SK-N-SH treated with all-trans-retinoic acid at 6 μM for 48 hours (cell line): ENCODE measurements around the gene RRP15.

Experiments
- ATAC-seq: fragments of 200-7000 bp; cut with Tn5 transposase; 3 replicates; pipeline ENCODE4 v1.9.1; 2020; ENCODE audit warnings: mild to moderate bottlenecking, moderate library complexity
- ARNTL ChIP-seq: fragments of 450-650 bp; formaldehyde crosslinking; IDR thresholded peaks from 2 replicates; pipeline ENCODE4 v1.5.0; 2020; ENCODE audit warnings: low read depth, mild to moderate bottlenecking, moderate library complexity, borderline replicate concordance
- BACH2 ChIP-seq: fragments of 250-450 bp; sonication (Bioruptor Pico); IDR thresholded peaks from 2 replicates; pipeline ENCODE4 v1.9.0; 2021; ENCODE audit warnings: mild to moderate bottlenecking, borderline replicate concordance
- CSDC2 ChIP-seq: fragments of 250-450 bp; sonication (Bioruptor Pico); IDR thresholded peaks from 2 replicates; pipeline ENCODE4 v1.5.0; 2020; ENCODE audit warnings: mild to moderate bottlenecking, moderate library complexity
- GLIS3 ChIP-seq: fragments of 250-450 bp; sonication (Bioruptor Pico); IDR thresholded peaks from 2 replicates; pipeline ENCODE4 v1.5.0; 2020; ENCODE audit warnings: mild to moderate bottlenecking, moderate library complexity
- OSR1 ChIP-seq: fragments of 250-450 bp; sonication (Bioruptor Pico); IDR thresholded peaks from 2 replicates; pipeline ENCODE4 v1.8.0; 2022; ENCODE audit warnings: moderate library complexity, mild to moderate bottlenecking, inconsistent platforms
- PPARA ChIP-seq: fragments of 250-450 bp; sonication (Bioruptor Pico); IDR thresholded peaks from 2 replicates; pipeline ENCODE4 v1.5.0; 2020; ENCODE audit warnings: mild to moderate bottlenecking, borderline replicate concordance
- RARB ChIP-seq: fragments of 250-450 bp; sonication (Bioruptor Pico); IDR thresholded peaks from 2 replicates; pipeline ENCODE4 v1.8.0; 2021; ENCODE audit warnings: mild to moderate bottlenecking, moderate library complexity
- SNAI2 ChIP-seq: fragments of 250-450 bp; sonication (Bioruptor Pico); IDR thresholded peaks from 2 replicates; pipeline ENCODE4 v1.5.0; 2020; ENCODE audit warnings: mild to moderate bottlenecking, moderate library complexity
- TCF4 ChIP-seq: fragments of 250-450 bp; sonication (Bioruptor Pico); IDR thresholded peaks from 2 replicates; pipeline ENCODE4 v1.8.0; 2021; ENCODE audit warnings: mild to moderate bottlenecking, moderate library complexity, borderline replicate concordance
- TOX ChIP-seq: fragments of 250-450 bp; sonication (Bioruptor Pico); IDR thresholded peaks from 2 replicates; pipeline ENCODE4 v1.8.0; 2021; ENCODE audit warnings: mild to moderate bottlenecking, moderate library complexity, borderline replicate concordance
- ZC3H10 ChIP-seq: fragments of 250-450 bp; sonication (Bioruptor Pico); IDR thresholded peaks from 2 replicates; pipeline ENCODE4 v1.5.1; 2021; ENCODE audit warnings: mild to moderate bottlenecking, moderate library complexity
- ZNF70 ChIP-seq: fragments of 450-650 bp; formaldehyde crosslinking; IDR thresholded peaks from 2 replicates; pipeline ENCODE4 v1.5.0; 2020; ENCODE audit warnings: mild to moderate bottlenecking, moderate library complexity
- ZNF8 ChIP-seq: fragments of 450-650 bp; formaldehyde crosslinking; IDR thresholded peaks from 2 replicates; pipeline ENCODE4 v1.5.0; 2020; ENCODE audit warnings: mild to moderate bottlenecking, moderate library complexity
- TF ChIP-seq, protein P1 (sequence below): fragments of 250-450 bp; sonication (Bioruptor Pico); IDR thresholded peaks from 2 replicates; pipeline ENCODE4 v1.8.0; 2020; ENCODE audit warnings: mild to moderate bottlenecking, moderate library complexity, borderline replicate concordance
- TF ChIP-seq, protein P2 (sequence below): fragments of 250-450 bp; sonication (Bioruptor Pico); IDR thresholded peaks from 2 replicates; pipeline ENCODE4 v1.5.1; 2020; ENCODE audit warnings: low read depth, mild to moderate bottlenecking, moderate library complexity
- TF ChIP-seq, protein P3 (sequence below): fragments of 250-450 bp; sonication (Bioruptor Pico); IDR thresholded peaks from 2 replicates; pipeline ENCODE4 v1.8.0; 2021; ENCODE audit warnings: low read depth, mild to moderate bottlenecking, moderate library complexity, borderline replicate concordance

The RRP15 gene

DNA sequence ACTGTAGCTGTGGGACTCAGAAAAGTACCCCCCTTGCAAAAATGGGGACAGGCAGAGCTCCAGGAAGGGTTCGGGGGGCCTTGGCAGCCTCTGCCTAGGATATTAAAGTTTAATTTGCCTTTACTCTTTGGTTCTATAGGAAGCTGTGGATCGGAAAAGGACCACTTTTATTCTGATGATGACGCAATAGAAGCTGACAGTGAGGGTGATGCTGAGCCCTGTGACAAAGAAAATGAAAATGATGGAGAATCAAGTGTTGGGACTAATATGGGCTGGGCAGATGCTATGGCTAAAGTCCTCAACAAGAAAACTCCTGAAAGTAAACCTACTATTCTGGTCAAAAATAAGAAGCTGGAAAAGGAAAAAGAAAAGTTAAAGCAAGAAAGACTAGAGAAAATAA lies 17.1 kb downstream of the RRP15 start:
- no peak for ATAC-seq
- no peak for TF ChIP-seq OSR1 (CRISPR knock-in tag)
- no peak for TF ChIP-seq TCF4
- TF ChIP-seq, protein P1, sequence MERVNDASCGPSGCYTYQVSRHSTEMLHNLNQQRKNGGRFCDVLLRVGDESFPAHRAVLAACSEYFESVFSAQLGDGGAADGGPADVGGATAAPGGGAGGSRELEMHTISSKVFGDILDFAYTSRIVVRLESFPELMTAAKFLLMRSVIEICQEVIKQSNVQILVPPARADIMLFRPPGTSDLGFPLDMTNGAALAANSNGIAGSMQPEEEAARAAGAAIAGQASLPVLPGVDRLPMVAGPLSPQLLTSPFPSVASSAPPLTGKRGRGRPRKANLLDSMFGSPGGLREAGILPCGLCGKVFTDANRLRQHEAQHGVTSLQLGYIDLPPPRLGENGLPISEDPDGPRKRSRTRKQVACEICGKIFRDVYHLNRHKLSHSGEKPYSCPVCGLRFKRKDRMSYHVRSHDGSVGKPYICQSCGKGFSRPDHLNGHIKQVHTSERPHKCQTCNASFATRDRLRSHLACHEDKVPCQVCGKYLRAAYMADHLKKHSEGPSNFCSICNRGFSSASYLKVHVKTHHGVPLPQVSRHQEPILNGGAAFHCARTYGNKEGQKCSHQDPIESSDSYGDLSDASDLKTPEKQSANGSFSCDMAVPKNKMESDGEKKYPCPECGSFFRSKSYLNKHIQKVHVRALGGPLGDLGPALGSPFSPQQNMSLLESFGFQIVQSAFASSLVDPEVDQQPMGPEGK (CRISPR knock-in tag) = no peak
- no peak for TF ChIP-seq PPARA (CRISPR knock-in tag)
- no peak for TF ChIP-seq SNAI2
- no peak for TF ChIP-seq ARNTL (CRISPR knock-in tag)
- TF ChIP-seq CSDC2 (CRISPR knock-in tag) = no peak

DNA sequence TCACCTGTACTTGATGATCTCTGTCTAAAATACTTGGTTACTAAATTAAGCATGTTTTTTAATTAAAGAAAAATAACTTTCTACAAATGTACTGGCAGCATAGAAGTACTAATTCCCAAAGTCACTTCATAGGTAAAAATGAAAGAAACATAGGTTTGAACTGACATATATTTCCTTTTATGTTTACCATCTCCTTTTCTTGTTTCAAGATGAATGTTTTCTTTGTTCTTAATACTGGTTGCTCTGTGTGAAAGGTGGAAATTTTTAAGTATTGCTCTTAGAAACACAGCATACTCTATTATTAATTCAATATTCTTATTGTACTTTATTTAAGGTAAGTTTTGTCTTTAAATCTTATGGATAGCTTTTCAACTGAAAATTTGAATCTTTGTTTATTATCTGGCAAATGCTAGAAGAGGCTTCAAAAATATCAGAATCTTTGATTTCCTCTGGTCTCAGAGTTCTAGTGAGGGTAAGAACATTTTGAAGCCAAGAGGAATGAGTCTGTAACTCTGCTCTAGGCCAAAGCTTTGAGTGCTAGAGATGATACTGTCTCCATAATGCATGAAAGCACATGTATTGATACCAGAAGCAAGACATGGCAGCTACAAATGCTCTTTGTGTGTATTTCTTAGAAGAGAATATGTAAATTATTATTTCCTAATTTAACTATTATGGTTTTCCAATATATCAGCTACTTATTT lies 18.2 kb downstream of the RRP15 start:
- no peak for ATAC-seq
- TF ChIP-seq CSDC2 (CRISPR knock-in tag) (no peak), BACH2 (CRISPR knock-in tag) (no peak), ARNTL (CRISPR knock-in tag) (no peak), GLIS3 (CRISPR knock-in tag) (no peak), ZNF70 (CRISPR knock-in tag) (no peak), ZNF8 (no peak), SNAI2 (no peak), PPARA (CRISPR knock-in tag) (no peak), TCF4 (no peak), ZC3H10 (CRISPR knock-in tag) (no peak), RARB (no peak)
- TF ChIP-seq, protein P2, sequence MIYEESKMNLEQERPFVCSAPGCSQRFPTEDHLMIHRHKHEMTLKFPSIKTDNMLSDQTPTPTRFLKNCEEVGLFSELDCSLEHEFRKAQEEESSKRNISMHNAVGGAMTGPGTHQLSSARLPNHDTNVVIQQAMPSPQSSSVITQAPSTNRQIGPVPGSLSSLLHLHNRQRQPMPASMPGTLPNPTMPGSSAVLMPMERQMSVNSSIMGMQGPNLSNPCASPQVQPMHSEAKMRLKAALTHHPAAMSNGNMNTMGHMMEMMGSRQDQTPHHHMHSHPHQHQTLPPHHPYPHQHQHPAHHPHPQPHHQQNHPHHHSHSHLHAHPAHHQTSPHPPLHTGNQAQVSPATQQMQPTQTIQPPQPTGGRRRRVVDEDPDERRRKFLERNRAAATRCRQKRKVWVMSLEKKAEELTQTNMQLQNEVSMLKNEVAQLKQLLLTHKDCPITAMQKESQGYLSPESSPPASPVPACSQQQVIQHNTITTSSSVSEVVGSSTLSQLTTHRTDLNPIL = no peak
- TF ChIP-seq, protein P3, sequence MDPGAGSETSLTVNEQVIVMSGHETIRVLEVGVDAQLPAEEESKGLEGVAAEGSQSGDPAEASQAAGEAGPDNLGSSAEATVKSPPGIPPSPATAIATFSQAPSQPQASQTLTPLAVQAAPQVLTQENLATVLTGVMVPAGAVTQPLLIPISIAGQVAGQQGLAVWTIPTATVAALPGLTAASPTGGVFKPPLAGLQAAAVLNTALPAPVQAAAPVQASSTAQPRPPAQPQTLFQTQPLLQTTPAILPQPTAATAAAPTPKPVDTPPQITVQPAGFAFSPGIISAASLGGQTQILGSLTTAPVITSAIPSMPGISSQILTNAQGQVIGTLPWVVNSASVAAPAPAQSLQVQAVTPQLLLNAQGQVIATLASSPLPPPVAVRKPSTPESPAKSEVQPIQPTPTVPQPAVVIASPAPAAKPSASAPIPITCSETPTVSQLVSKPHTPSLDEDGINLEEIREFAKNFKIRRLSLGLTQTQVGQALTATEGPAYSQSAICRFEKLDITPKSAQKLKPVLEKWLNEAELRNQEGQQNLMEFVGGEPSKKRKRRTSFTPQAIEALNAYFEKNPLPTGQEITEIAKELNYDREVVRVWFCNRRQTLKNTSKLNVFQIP (CRISPR knock-in tag) = no peak
- TF ChIP-seq, protein P1 (CRISPR knock-in tag) = no peak

DNA sequence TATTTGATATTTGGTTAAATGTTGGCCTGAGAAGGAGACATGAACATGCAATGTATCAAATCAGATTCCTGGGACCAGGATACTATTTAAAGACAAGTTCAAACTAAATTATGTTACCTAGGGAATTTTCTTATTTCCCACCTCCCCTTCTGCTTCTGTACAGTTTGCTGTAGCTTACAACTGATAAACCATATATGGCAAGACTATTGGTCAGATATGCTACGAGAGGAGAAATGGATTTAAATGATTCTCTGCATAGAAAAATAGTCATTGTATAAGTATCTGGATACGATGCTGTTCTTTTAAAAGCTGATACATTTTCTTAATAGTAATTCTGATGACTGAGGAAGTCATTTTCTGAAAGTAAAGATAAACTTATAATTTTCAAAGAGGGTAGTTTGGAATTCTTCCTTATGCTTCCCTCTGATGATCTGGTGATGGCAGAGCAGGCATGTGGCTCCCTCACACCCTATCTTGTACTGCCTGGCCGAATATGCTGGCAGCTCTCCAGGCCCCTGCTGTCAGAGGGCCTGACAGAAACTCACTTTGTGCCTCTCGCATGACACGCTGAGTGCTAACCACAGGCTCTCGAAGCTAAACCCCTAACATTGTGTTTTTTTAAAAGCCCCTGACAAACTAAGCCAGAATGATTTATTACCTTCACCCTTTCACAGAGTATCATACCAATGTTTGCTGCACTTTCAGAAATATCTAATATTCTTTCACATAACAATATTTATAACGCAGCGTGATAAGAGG lies 19.4 kb downstream of the RRP15 start:
- peak; percentile 78 for ATAC-seq

More for the DNA sequence above, 19.4 kb downstream of the RRP15 start:
- TF ChIP-seq, protein P3 (CRISPR knock-in tag) = no peak
- TF ChIP-seq BACH2 (CRISPR knock-in tag) = no peak
- TF ChIP-seq TOX (CRISPR knock-in tag) = no peak
- no peak for TF ChIP-seq PPARA (CRISPR knock-in tag)
- TF ChIP-seq ZNF8 = no peak
